GM12875 (cell line): Measurements from ENCODE around the gene ARMH3.
"Not testable (repeated sequence)": the region's sequence is repeated elsewhere in the genome, so short reads cannot be mapped to it uniquely, and the experiment has no call there.

ENCODE experiments used
- H3K4me3 ChIP-seq: one replicate; pipeline ENCODE4 v1.5.1; 2011; ENCODE audit warnings: low read depth, low read length, control low read depth
- TF ChIP-seq, protein P1 (sequence below): IDR thresholded peaks from 2 replicates; pipeline ENCODE4 v1.5.1; 2011; ENCODE audit warnings: low read depth, mild to moderate bottlenecking, control low read depth, inconsistent platforms, low read length, moderate library complexity, borderline replicate concordance; ENCODE audit not compliant: insufficient read depth

Gene ARMH3

DNA sequence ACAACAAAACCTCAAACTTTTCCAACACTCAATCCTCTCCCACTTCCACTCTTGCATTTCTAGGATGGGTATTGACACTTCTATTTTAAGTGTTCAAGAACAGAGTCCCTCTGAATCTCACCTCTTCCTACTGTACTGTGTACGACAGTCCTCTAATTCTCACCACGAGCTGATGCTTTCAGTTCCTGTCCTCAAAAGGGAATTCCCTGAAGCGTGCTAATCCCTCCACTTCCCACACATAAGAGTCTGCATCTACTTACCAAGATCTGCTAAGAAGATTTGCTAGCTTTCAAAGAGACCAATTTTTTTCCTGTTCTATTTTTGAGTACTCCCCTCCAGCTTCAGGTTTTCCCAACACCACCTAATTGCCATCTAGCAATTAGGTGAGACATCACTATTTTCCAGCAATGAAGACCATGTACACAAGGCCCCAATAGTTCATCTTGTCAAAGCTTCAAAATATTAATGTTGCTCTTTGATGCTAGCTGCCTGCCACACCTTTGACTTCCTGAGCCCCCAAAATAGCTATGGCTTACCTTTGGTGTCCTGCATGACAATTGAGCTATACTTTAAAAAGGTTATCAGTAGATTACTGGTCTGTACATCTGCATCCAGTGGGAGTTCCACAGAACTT, 54.4 kb downstream of the ARMH3 start:
- H3K4me3 ChIP-seq: no peak overlapping the region
- TF ChIP-seq, protein P1, sequence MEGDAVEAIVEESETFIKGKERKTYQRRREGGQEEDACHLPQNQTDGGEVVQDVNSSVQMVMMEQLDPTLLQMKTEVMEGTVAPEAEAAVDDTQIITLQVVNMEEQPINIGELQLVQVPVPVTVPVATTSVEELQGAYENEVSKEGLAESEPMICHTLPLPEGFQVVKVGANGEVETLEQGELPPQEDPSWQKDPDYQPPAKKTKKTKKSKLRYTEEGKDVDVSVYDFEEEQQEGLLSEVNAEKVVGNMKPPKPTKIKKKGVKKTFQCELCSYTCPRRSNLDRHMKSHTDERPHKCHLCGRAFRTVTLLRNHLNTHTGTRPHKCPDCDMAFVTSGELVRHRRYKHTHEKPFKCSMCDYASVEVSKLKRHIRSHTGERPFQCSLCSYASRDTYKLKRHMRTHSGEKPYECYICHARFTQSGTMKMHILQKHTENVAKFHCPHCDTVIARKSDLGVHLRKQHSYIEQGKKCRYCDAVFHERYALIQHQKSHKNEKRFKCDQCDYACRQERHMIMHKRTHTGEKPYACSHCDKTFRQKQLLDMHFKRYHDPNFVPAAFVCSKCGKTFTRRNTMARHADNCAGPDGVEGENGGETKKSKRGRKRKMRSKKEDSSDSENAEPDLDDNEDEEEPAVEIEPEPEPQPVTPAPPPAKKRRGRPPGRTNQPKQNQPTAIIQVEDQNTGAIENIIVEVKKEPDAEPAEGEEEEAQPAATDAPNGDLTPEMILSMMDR: no peak

DNA sequence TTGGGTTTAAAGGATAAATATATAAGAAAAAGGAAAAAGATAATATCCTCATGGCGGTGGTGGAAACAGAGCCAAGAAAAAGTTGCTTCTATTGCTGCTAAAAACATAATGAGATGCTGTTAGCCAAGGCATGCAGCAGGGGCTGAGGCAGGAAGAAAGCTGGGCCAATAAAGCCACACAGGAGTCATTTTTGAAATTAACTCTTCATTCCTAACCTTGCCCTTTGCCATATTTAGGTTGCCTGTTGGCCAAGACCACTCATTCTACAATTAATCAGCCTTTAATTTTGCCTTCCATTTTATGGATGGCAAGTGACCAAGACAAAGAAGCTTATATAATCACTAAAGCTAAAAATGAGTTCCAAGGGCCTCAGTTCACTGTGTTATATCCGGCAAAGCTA, 58.2 kb downstream of the ARMH3 start:
- TF ChIP-seq, protein P1: no peak
- no peak overlapping the region for H3K4me3 ChIP-seq

DNA sequence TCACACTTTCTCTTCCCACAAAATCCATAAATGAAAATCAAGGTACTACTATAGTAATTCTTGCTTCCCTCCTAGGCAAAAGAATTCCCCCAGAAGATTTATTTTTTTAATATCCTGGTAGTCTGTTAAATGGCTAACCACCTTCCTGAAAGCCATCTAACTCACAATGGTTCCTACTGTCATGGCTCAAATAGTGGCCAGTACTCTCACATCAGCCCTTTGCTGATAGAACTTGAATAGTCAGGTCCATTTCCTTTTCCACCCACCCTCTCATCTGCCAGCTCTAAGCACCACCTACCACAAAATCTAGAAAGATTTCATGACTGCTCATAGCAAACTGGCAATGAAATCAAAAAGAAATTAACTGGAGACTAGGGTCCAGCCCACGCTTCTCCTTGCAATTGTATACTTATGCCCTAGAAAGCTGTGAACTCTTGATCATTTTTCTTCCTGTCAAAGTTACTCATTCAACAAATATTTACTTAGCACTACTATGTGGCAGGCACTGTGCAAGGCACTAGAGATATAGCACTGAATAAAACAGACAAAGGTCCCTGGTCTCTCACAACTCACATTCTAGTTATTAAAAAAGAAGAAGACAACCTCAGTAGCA, 60.4 kb downstream of the ARMH3 start:
- no peak overlapping the region for H3K4me3 ChIP-seq
- TF ChIP-seq, protein P1: no peak

- TF ChIP-seq, protein P1: no peak
- no peak overlapping the region for H3K4me3 ChIP-seq
Measured at GRCh38 chr10:101993651-101994200, 62.2 kb downstream of the ARMH3 start.

- TF ChIP-seq, protein P1: no peak
- no peak overlapping the region for H3K4me3 ChIP-seq
Measured at GRCh38 chr10:101993221-101993620, 62.8 kb downstream of the ARMH3 start.

DNA sequence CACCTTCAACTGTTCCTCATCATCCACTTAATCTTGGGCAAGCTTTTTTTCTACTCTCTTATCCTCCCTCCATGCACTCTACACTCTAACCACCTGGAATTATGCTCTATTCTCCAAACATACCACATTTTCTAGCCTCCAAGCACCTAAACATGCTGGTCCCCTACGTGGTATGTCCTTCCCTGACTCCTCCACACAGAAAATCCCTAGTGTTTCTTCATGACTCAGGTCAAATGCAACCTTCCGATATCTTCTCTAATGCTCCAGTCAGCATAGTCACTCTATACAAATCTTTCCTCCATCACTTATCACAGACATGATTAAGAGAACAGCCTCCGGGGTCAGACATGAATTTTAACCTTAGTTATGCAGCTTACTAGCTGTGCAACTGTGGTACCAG, 68.8 kb downstream of the ARMH3 start:
- TF ChIP-seq, protein P1: no peak
- no peak overlapping the region for H3K4me3 ChIP-seq

DNA sequence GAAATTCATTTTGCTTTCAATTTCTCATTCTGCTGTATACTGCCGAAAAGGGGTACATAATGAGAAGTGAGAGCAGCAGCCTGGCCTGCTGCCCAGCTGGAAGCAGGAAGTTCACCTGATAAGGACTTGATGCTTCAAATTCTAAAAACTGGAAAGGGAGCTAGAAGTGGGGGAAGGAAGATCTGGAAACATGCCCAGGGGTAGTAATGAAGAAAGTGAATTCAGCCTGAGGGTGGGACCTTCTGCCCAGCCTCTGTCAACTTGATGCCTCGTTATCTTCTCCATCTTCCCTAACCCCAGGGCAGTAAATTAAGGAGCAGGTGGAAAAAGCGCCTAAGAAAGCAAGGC, 69.4 kb downstream of the ARMH3 start:
- TF ChIP-seq, protein P1: no peak
- H3K4me3 ChIP-seq: no peak overlapping the region

DNA sequence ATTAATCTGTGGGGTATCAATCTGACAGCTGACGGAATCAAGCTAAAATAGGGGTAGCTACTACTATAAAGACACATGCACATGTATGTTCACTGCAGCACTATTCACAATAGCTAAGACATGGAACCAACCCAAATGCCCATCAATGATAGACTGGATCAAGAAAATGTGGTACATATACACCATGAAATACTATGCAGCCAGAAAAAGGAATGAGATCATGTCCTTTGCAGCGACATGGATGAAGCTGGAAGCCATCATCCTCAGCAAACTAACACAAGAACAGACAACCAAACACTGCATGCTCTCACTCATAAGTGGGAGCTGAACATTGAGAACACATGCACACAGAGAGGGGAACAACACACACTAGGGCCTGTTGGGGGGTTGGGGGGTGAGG, 75.3 kb downstream of the ARMH3 start:
- not testable (repeated sequence) for H3K4me3 ChIP-seq
